IMR-90 (cell line): Measurements from ENCODE around the gene RARRES1.

Experiments used
- CEBPB ChIP-seq: IDR thresholded peaks from 2 replicates; pipeline ENCODE4 v1.6.1; 2012; ENCODE audit warnings: low read depth, low read length, improper control_type of control experiment
- CHD1 ChIP-seq: IDR thresholded peaks from 2 replicates; pipeline ENCODE4 v1.6.1; 2012; ENCODE audit warnings: low read depth, low read length, improper control_type of control experiment
- MAZ ChIP-seq: IDR thresholded peaks from 2 replicates; pipeline ENCODE4 v1.6.1; 2012; ENCODE audit warnings: low read depth, mild to moderate bottlenecking, low read length, improper control_type of control experiment, moderate library complexity, borderline replicate concordance
- POLR2A ChIP-seq: IDR thresholded peaks from 2 replicates; pipeline ENCODE4 v1.6.1; 2012; ENCODE audit warnings: mild to moderate bottlenecking, low read depth, low read length
- RFX5 ChIP-seq: IDR thresholded peaks from 2 replicates; pipeline ENCODE4 v1.8.0; 2012; ENCODE audit warnings: low read depth, mild to moderate bottlenecking, low read length, moderate library complexity
- SMC3 ChIP-seq: fragments of 150-350 bp; IDR thresholded peaks from 2 replicates; pipeline ENCODE4 v1.6.1; 2016; ENCODE audit warnings: low read depth, mild to moderate bottlenecking, antibody characterized with exemption, low read length, moderate library complexity
- TF ChIP-seq, protein P1 (sequence below): conservative IDR thresholded peaks from 2 replicates; pipeline ENCODE4 v1.5.1; 2012; ENCODE audit warnings: mild to moderate bottlenecking, low read depth, low read length, improper control_type of control experiment

DNA sequence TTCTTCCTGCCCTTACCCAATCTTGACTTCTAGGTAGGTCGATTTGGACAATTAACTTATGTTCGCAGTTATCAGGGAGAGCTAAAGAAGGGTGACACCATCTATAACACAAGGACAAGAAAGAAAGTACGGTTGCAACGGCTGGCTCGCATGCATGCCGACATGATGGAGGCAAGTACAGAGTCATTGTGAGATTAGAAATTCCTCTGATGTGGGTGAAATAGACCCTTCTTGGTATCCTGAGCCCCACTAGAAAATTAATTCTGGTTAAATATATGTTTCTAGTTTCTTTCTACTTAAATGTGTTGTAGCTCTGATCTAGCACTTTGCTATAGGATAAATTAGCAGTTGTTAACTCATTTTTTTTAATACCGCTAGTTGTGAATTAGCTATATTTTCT is 73.4 kb downstream of the RARRES1 start:
- TF ChIP-seq POLR2A, result no peak
- TF ChIP-seq, protein P1, sequence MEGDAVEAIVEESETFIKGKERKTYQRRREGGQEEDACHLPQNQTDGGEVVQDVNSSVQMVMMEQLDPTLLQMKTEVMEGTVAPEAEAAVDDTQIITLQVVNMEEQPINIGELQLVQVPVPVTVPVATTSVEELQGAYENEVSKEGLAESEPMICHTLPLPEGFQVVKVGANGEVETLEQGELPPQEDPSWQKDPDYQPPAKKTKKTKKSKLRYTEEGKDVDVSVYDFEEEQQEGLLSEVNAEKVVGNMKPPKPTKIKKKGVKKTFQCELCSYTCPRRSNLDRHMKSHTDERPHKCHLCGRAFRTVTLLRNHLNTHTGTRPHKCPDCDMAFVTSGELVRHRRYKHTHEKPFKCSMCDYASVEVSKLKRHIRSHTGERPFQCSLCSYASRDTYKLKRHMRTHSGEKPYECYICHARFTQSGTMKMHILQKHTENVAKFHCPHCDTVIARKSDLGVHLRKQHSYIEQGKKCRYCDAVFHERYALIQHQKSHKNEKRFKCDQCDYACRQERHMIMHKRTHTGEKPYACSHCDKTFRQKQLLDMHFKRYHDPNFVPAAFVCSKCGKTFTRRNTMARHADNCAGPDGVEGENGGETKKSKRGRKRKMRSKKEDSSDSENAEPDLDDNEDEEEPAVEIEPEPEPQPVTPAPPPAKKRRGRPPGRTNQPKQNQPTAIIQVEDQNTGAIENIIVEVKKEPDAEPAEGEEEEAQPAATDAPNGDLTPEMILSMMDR, result no peak
- no peak for TF ChIP-seq MAZ
- no peak for TF ChIP-seq SMC3
- TF ChIP-seq RFX5, result no peak
- TF ChIP-seq CHD1, result no peak
- no peak for TF ChIP-seq CEBPB
